Measurements from ENCODE around the gene MZF1. TPM values are rescaled to one million over a fixed set of nuclear protein-coding genes. Genes with fewer than 3 reads are reported as not detected.

MZF1 gene
- total RNA-seq, 1 experiment from 2014 or later: 20.4 TPM

DNA sequence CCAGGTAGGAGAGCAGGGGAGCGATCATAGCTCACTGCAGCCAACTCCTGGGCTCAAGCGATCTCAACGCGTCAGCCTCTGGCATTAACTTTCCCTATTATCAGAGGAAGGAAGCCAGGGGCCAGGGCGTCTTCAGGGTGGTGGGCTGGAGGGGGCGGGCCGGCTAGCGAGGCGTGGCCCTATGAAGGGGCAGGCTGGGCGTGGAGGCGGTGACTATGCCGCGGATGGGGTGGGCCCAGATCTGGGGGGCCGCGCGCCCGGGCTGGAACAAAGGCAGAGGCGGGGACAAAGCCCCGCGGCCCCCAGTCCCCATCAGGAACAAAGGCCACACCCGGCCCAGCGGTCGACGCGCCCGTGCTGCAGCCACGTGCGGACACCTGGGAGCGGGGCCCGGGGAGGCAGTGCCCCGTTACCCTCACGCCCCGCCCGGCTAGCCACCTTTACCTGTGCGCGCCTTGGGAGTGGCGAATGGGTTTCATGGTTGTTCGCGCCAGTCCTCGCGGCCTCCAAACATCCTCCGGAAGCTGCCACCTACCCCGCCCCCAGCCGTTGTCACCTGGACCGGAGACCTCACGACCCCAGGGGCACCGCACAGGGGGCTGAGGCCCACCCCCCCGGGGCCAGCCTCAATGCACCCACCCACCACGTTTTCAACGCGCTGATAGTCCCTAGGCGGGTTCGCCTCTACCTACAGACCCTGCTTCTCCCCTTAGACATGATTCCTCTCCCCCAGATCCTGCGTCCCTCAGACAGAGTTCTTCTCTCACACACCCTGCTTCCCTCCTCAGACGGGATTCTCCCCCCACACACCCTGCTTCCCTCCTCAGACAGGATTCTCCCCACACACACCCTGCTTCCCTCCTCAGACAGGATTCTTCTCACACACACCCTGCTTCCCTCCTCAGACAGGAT lies 34.6 kb downstream of the MZF1 start:
- intact Hi-C loops (cut with micrococcal nuclease; ENCODE audit: unreplicated experiment): loop anchor here (1.0 kb wide), 1 partner anchor 19 kb away; the partner anchor contains the start of gene ZBTB45
- Mint-ChIP-seq H3K36me3 (ENCODE audit: insufficient read depth, unreplicated experiment) (peaks cover 13% of the 10 kb centered on the region), H3K9me3 (ENCODE audit: unreplicated experiment) (no peaks in the 10 kb centered on the region), H3K4me1 (ENCODE audit: low read depth, unreplicated experiment) (peaks cover 7% of the 10 kb centered on the region), H3K27me3 (ENCODE audit: insufficient read depth, unreplicated experiment) (peaks cover 6% of the 10 kb centered on the region), H3K4me3 (ENCODE audit: unreplicated experiment) (peak overlapping the region; percentile 87), H3K27ac (ENCODE audit: unreplicated experiment) (peak overlapping the region; percentile 92)
- BruUV-seq (replicated peaks): TSS peak; percentile 49
- ChIA-PET CTCF (interaction anchor here (1.0 kb wide), 1 partner anchor 19 kb away, joined by 6 read pairs; the partner anchor contains the start of gene ZBTB45), POLR2A (interaction anchor here (1.0 kb wide), 1 partner anchor 19 kb away, joined by 5 read pairs; the partner anchor contains the start of gene ZBTB45)
- TF ChIP-seq, protein P1, sequence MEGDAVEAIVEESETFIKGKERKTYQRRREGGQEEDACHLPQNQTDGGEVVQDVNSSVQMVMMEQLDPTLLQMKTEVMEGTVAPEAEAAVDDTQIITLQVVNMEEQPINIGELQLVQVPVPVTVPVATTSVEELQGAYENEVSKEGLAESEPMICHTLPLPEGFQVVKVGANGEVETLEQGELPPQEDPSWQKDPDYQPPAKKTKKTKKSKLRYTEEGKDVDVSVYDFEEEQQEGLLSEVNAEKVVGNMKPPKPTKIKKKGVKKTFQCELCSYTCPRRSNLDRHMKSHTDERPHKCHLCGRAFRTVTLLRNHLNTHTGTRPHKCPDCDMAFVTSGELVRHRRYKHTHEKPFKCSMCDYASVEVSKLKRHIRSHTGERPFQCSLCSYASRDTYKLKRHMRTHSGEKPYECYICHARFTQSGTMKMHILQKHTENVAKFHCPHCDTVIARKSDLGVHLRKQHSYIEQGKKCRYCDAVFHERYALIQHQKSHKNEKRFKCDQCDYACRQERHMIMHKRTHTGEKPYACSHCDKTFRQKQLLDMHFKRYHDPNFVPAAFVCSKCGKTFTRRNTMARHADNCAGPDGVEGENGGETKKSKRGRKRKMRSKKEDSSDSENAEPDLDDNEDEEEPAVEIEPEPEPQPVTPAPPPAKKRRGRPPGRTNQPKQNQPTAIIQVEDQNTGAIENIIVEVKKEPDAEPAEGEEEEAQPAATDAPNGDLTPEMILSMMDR (IDR thresholded peaks at IDR 0.05; ENCODE audit: insufficient read depth in 1 of 2, low read depth in 1 of 2, low read length in 1 of 2, severe bottlenecking in 1 of 2, unreplicated experiment in 1 of 2): no peak
- peak; percentile 89 to 94 for DNase-seq
- H3K9me3 ChIP-seq: no peaks in the 10 kb centered on the region
- H3K36me3 ChIP-seq (ENCODE audit: control insufficient read depth, insufficient read depth, low read length): no peaks in the 10 kb centered on the region
- 0 out of 2 replicates have a peak, but pooled peaks cover 5% of the 10 kb centered on the region for H3K4me1 ChIP-seq
- peak overlapping the region; percentile 45 for H3K4me3 ChIP-seq (ENCODE audit: low read depth, low read length)
- H3K27me3 ChIP-seq (replicated peaks; ENCODE audit: control insufficient read depth, insufficient read depth, low read length): no peaks in the 10 kb centered on the region

DNA sequence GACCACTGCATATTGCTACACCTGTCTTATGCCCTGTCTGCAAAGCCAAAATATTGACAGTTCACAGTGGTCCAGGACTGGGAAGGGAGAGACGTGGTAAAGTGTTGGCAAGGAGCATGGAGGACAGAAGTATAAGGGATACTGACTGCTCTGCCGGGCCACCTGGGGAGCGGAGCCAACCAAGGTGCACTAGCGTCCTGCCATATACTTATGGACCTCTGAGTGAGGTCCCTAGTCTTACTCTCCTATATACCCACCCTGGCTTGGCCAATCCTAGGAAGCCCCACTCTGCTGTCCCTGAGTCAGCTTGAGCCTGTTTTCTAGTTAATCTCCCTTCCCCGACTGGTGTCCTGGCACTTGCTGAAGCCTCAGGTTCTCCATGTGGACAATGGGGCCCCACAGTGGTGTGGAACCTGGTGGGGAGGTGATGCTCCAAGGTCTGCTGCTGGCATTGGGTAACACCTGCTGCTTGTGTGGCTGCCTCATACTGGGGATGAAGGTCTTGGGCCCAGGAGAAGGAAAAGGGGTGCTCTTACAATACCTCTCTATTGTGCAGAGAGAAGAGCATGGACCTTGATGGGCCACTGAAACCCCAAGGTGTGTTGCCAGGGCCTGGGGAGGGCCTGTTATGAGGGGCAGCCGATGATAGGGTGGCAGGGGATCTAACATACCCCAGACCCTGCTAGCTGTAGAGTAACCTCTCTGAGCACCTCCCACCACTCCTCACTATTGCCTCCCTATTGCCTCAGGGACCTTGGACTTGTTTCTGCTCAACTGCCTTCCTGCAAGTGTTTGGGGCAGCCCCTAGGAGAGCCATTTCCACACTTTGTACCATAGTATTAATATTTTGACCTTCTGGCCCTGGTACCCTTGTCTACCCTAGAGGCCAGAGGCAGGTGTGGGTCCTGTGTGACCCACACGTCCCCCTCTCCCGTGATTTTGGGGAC lies 36.0 kb downstream of the MZF1 start:
- peaks cover 13% of the 10 kb centered on the region for H3K36me3 Mint-ChIP-seq (ENCODE audit: insufficient read depth, unreplicated experiment)
- no peak for DNase-seq
- intact Hi-C loops (cut with micrococcal nuclease; ENCODE audit: unreplicated experiment): no loop called here
- peak overlapping the region; percentile 87 for H3K4me3 Mint-ChIP-seq (ENCODE audit: unreplicated experiment)
- Histone ChIP-seq H3K4me3 (ENCODE audit: low read depth, low read length) (no peak overlapping the region), H3K36me3 (ENCODE audit: control insufficient read depth, insufficient read depth, low read length) (no peaks in the 10 kb centered on the region), H3K4me1 (0 out of 2 replicates have a peak, but pooled peaks cover 5% of the 10 kb centered on the region), H3K27me3 (replicated peaks; ENCODE audit: control insufficient read depth, insufficient read depth, low read length) (no peaks in the 10 kb centered on the region), H3K9me3 (no peaks in the 10 kb centered on the region)
- H3K4me1 Mint-ChIP-seq (ENCODE audit: low read depth, unreplicated experiment): peaks cover 7% of the 10 kb centered on the region
- H3K27ac Mint-ChIP-seq (ENCODE audit: unreplicated experiment): peak overlapping the region; percentile 92
- BruUV-seq (replicated peaks): no TSS peak
- CTCF ChIA-PET: interaction anchor here (1.0 kb wide), 1 partner anchor 18 kb away, joined by 6 read pairs; the partner anchor contains the start of gene ZBTB45
- H3K9me3 Mint-ChIP-seq (ENCODE audit: unreplicated experiment): no peaks in the 10 kb centered on the region
- POLR2A ChIA-PET: interaction anchor here (1.0 kb wide), 1 partner anchor 17 kb away, joined by 5 read pairs; the partner anchor contains the start of gene ZBTB45
- TF ChIP-seq, protein P1 (IDR thresholded peaks at IDR 0.05; ENCODE audit: insufficient read depth in 1 of 2, low read depth in 1 of 2, low read length in 1 of 2, severe bottlenecking in 1 of 2, unreplicated experiment in 1 of 2): no peak
- peaks cover 1% of the 10 kb centered on the region for H3K27me3 Mint-ChIP-seq (ENCODE audit: insufficient read depth, unreplicated experiment)

DNA sequence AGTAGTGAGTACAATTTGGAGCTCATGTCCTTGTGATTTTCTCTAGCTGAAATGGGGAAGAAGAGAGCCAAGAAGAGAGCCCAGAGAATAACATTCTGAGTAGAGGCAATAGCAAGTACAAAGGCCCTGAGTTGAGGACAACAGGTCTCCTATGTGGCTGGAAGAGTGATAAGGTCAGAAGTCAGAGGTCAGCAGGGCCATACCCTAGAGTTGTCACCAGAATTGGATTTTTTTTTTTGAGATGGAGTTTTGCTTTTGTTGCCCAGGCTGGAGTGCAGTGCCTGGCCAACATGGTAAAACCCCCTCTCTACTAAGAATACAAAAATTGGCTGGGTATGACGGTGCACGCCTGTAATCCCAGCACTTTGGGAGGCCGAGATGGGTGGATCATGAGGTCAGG lies 37.3 kb downstream of the MZF1 start:
- BruUV-seq (replicated peaks): no TSS peak
- Mint-ChIP-seq H3K9me3 (ENCODE audit: unreplicated experiment) (no peaks in the 10 kb centered on the region), H3K4me3 (ENCODE audit: unreplicated experiment) (no peak overlapping the region), H3K36me3 (ENCODE audit: insufficient read depth, unreplicated experiment) (peaks cover 13% of the 10 kb centered on the region), H3K4me1 (ENCODE audit: low read depth, unreplicated experiment) (peaks cover 7% of the 10 kb centered on the region), H3K27ac (ENCODE audit: unreplicated experiment) (no peak overlapping the region), H3K27me3 (ENCODE audit: insufficient read depth, unreplicated experiment) (peaks cover 3% of the 10 kb centered on the region)
- Histone ChIP-seq H3K36me3 (ENCODE audit: control insufficient read depth, insufficient read depth, low read length) (no peaks in the 10 kb centered on the region), H3K27me3 (replicated peaks; ENCODE audit: control insufficient read depth, insufficient read depth, low read length) (no peaks in the 10 kb centered on the region), H3K4me1 (0 out of 2 replicates have a peak, but pooled peaks cover 5% of the 10 kb centered on the region), H3K4me3 (ENCODE audit: low read depth, low read length) (no peak overlapping the region), H3K9me3 (no peaks in the 10 kb centered on the region)
- DNase-seq: no peak
- intact Hi-C loops (cut with micrococcal nuclease; ENCODE audit: unreplicated experiment): no loop called here
- TF ChIP-seq, protein P1 (IDR thresholded peaks at IDR 0.05; ENCODE audit: insufficient read depth in 1 of 2, low read depth in 1 of 2, low read length in 1 of 2, severe bottlenecking in 1 of 2, unreplicated experiment in 1 of 2): no peak
- POLR2A ChIA-PET: no interaction called here
- CTCF ChIA-PET: no interaction called here
